ENCODE data around the gene CRBN.

DNA sequence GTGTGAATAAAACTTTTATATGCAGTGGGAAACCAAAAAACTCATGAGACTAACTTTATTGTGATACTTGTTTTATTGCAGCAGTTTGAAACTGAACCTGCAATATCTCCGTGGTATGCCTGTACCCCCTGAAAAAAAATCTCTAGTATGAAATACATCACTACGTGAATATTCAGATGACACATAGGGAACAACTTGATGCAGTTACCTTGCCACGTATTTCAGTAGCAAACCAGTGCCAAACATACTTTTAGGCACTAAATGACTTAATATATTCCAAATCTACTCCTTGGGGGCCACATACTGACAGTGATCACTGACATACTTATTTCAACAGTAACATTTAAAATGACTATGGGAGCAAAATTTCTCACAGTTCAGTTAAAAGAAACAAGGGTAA, 13.8 kb downstream of the CRBN start:
- no peak for TF ChIP-seq BHLHE40 (IDR thresholded peaks at IDR 0.05; ENCODE audit: low read length)
- TF ChIP-seq SRSF9 (IDR thresholded peaks at IDR 0.05; ENCODE audit: borderline replicate concordance, insufficient read depth, low read depth, low read length, poor library complexity, severe bottlenecking) = no peak
- TF ChIP-seq PPARG (CRISPR knock-in tag; conservative IDR thresholded peaks at IDR 0.05) = no peak
- no peak for TF ChIP-seq POLR2A (IDR thresholded peaks at IDR 0.05; ENCODE audit: insufficient read depth in 1 of 2, low read depth in 2 of 2, low read length in 2 of 2)
- no peak for TF ChIP-seq ZNF138 (CRISPR knock-in tag; IDR thresholded peaks at IDR 0.05; ENCODE audit: low read depth)
- TF ChIP-seq NFE2L2 (IDR thresholded peaks at IDR 0.05; ENCODE audit: low read length) = no peak
- TF ChIP-seq, protein P1, sequence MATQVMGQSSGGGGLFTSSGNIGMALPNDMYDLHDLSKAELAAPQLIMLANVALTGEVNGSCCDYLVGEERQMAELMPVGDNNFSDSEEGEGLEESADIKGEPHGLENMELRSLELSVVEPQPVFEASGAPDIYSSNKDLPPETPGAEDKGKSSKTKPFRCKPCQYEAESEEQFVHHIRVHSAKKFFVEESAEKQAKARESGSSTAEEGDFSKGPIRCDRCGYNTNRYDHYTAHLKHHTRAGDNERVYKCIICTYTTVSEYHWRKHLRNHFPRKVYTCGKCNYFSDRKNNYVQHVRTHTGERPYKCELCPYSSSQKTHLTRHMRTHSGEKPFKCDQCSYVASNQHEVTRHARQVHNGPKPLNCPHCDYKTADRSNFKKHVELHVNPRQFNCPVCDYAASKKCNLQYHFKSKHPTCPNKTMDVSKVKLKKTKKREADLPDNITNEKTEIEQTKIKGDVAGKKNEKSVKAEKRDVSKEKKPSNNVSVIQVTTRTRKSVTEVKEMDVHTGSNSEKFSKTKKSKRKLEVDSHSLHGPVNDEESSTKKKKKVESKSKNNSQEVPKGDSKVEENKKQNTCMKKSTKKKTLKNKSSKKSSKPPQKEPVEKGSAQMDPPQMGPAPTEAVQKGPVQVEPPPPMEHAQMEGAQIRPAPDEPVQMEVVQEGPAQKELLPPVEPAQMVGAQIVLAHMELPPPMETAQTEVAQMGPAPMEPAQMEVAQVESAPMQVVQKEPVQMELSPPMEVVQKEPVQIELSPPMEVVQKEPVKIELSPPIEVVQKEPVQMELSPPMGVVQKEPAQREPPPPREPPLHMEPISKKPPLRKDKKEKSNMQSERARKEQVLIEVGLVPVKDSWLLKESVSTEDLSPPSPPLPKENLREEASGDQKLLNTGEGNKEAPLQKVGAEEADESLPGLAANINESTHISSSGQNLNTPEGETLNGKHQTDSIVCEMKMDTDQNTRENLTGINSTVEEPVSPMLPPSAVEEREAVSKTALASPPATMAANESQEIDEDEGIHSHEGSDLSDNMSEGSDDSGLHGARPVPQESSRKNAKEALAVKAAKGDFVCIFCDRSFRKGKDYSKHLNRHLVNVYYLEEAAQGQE (IDR thresholded peaks at IDR 0.05; ENCODE audit: borderline replicate concordance in 1 of 2, low read depth in 1 of 2, low read length in 2 of 2) = no peak
- no peak for TF ChIP-seq NR2C2 (CRISPR knock-in tag; IDR thresholded peaks at IDR 0.05; ENCODE audit: borderline replicate concordance)
- TF ChIP-seq SIN3A (IDR thresholded peaks at IDR 0.05; ENCODE audit: borderline replicate concordance, low read depth, low read length) = no peak
- no peak for TF ChIP-seq REPIN1 (CRISPR knock-in tag; IDR thresholded peaks at IDR 0.05; ENCODE audit: borderline replicate concordance, low read depth)
- no peak for TF ChIP-seq POLR2AphosphoS5 (IDR thresholded peaks at IDR 0.05; ENCODE audit: low read depth, low read length)
- no peak for TF ChIP-seq PAX8 (CRISPR knock-in tag; IDR thresholded peaks at IDR 0.05; ENCODE audit: borderline replicate concordance)

Measured in HepG2 (cell line).